ENCODE measurements around the gene DOK6.

DNA sequence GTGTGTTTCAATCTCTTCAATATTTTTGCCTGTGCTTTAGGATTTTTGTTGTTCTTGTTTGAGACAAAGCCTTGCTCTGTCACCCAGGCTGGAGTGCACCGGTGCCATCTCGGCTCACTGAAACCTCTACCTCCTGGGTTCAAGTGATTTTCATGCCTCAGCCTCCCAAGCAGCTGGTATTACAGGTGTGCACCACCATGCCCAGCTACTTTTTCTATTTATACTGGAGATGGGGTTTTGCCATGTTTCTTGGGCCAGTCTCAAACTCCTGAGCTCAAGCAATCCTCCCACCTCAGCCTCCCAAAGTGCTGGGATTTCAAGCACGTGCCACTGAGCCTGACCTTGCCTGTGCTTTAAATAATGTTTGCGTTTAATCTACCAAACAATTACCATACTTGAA, 43.1 kb upstream of the DOK6 start:
- TF ChIP-seq, protein P1, sequence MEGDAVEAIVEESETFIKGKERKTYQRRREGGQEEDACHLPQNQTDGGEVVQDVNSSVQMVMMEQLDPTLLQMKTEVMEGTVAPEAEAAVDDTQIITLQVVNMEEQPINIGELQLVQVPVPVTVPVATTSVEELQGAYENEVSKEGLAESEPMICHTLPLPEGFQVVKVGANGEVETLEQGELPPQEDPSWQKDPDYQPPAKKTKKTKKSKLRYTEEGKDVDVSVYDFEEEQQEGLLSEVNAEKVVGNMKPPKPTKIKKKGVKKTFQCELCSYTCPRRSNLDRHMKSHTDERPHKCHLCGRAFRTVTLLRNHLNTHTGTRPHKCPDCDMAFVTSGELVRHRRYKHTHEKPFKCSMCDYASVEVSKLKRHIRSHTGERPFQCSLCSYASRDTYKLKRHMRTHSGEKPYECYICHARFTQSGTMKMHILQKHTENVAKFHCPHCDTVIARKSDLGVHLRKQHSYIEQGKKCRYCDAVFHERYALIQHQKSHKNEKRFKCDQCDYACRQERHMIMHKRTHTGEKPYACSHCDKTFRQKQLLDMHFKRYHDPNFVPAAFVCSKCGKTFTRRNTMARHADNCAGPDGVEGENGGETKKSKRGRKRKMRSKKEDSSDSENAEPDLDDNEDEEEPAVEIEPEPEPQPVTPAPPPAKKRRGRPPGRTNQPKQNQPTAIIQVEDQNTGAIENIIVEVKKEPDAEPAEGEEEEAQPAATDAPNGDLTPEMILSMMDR (conservative IDR thresholded peaks at IDR 0.05; ENCODE audit: low read depth in 2 of 2): no peak
- TF ChIP-seq POLR2AphosphoS5 (IDR thresholded peaks at IDR 0.05; ENCODE audit: low read depth) (no peak), EZH2phosphoT487 (IDR thresholded peaks at IDR 0.05; ENCODE audit: unreplicated experiment) (no peak), ZNF331 (CRISPR knock-in tag; IDR thresholded peaks at IDR 0.05; ENCODE audit: low read depth) (no peak), EZH2 (IDR thresholded peaks at IDR 0.05; ENCODE audit: low read depth, unreplicated experiment) (no peak)
